LNCAP (cell line): ENCODE data around the gene NTRK1.

Source experiments
- TF ChIP-seq, protein P1 (sequence below): fragments of 450-650 bp; IDR thresholded peaks from 2 replicates; pipeline ENCODE4 v1.5.1; 2017; ENCODE audit warnings: mild to moderate bottlenecking

The NTRK1 gene

DNA sequence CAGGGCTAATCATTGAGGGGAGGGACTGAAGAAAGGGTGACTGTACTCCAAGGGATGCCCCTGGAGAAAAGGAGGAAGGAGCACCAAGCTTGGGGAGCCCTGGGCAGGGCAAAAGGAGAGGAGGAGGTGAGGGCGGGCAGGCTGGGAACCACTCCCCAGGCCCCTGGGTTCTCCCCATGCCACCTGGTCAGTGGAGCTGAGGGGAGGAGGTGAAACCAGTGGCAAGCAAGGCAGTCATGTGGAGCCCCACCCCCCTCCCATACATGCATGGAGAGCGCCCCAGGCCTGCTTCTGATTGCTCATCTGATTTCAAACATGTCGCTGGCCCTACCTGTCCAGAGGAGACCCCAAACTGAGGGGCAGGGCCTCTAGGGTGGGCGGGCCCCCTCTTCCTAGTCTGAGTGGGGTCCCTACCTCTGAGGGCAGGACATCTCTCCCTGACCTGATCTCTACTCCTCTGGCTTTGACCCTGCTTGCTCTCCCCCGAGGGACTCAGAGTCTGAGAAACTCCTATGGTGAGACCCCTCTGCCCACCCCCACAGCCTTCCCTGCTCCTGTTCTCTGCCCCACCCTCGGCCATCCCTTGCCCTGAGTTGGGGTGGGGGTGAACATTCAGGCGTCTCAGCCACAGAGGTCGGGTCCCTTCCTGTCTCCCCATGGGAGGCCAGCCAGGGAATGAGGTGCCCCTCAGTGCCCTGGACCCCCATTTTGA, 20.3 kb upstream of the NTRK1 start:
- TF ChIP-seq, protein P1, sequence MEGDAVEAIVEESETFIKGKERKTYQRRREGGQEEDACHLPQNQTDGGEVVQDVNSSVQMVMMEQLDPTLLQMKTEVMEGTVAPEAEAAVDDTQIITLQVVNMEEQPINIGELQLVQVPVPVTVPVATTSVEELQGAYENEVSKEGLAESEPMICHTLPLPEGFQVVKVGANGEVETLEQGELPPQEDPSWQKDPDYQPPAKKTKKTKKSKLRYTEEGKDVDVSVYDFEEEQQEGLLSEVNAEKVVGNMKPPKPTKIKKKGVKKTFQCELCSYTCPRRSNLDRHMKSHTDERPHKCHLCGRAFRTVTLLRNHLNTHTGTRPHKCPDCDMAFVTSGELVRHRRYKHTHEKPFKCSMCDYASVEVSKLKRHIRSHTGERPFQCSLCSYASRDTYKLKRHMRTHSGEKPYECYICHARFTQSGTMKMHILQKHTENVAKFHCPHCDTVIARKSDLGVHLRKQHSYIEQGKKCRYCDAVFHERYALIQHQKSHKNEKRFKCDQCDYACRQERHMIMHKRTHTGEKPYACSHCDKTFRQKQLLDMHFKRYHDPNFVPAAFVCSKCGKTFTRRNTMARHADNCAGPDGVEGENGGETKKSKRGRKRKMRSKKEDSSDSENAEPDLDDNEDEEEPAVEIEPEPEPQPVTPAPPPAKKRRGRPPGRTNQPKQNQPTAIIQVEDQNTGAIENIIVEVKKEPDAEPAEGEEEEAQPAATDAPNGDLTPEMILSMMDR = no peak

DNA sequence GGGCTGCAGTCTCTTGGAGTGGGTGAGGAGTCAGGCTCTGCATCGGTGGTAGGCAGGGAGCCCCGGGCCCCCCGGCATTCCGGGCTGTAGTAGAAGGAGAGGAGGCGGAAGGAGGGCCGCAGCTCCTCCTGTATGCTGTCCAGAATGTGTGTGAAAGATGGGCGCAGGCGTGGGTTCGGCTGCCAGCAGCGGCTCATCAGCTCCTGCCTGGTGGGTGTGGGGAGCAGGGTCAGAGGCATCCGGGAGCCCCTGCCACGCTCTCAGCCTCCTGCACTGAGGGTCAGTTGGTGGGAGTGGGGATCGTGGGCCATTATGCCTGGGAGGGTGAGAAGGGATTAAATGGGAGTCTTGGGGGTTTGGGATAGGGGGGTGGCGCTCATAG, 19.8 kb upstream of the NTRK1 start:
- TF ChIP-seq, protein P1 = no peak

DNA sequence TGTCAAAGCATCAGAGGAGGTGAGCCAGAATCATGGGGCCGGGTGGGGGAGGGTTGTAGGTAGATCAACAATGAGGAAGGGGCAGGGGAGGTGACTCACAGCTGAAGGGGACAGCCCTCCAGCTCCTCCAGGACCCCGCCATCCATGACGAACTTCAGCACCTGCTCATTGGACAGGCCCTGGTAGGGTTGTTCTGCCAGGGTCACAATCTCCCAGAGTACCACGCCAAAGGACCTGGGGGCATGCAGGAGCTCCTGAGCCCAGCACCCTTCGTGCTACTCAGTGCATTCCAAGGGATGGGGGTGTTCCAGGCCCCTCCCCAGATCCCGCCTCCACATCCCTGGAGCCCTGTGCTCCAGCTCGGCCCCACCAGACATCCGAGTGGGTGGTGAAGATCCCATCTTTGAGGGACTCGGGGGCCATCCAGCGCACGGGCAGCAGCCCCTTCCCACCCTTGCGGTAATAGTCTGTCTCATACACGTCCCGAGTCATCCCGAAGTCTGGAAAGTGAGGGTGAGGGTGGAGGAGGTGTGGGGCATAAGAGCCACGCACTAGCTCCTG, 19.3 kb upstream of the NTRK1 start:
- TF ChIP-seq, protein P1 = no peak

DNA sequence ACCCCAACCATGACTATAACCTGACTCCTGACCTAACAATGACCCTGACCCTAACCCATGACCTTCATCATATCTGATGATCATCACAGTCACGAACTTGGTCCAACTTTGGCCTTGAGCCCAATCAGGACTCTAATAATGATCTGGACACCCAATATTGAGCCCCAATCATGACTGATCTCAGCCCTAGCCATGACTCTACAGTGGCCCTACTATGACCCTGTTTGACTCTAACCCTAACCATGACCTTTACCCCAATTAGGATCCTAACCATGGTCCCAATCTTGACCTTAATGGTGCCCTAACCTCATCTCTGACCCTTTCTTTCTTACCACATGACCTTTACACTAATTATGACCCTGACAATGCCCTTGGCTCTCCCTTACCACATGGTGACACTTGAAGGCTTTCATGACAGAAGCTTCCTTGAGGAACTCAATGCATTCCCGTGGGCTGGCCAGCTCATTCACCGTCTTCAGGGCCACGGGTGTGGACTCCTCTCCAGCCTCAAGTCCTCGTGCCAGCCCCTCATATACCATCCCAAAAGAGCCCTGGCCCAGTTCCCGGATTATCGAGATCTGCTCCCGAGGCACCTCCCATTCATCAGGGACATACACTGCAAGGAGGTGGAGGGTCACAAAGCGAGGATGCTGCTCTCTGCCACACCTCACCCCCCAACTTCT, 17.9 kb upstream of the NTRK1 start:
- TF ChIP-seq, protein P1 = no peak

DNA sequence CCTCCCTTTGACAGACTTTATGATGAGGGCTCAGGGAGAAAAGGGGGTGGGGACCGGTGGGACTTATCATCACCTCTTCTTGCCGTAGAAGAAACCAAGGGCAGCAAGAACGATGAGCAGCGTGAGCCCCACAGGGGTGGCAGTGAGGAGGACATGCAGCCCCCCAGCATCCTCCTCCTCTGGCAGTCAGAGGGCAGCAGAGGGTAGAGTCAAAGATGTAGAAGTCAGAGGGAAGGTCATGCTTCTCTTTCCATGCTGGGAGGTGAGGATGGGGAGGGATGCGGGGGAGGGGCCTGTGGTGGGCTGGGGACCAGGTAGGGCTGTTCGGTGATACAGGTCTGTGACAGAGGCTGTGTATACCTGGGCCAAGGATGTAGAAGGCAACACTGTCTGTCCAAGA, 16.6 kb upstream of the NTRK1 start:
- TF ChIP-seq, protein P1 = no peak

DNA sequence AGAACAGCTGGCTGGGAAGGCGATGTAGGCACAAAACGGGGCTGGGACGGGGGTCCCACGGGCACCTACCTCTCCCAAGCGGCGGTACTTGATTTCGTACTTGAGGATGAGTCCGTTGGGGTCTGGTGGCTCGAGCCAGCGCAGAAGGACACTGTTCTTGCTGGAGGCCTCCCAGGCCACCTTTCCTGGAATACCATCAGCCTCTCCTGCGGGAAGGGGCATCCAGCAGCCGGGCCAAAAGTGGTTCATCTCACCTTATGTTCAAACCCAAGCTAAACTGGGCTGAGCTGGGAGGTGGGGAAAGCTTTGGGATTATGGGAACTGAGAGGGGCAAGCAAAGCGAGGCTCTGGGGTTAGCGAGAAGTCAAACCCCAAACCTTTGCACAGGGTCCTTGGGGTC, 16.0 kb upstream of the NTRK1 start:
- TF ChIP-seq, protein P1 = no peak

DNA sequence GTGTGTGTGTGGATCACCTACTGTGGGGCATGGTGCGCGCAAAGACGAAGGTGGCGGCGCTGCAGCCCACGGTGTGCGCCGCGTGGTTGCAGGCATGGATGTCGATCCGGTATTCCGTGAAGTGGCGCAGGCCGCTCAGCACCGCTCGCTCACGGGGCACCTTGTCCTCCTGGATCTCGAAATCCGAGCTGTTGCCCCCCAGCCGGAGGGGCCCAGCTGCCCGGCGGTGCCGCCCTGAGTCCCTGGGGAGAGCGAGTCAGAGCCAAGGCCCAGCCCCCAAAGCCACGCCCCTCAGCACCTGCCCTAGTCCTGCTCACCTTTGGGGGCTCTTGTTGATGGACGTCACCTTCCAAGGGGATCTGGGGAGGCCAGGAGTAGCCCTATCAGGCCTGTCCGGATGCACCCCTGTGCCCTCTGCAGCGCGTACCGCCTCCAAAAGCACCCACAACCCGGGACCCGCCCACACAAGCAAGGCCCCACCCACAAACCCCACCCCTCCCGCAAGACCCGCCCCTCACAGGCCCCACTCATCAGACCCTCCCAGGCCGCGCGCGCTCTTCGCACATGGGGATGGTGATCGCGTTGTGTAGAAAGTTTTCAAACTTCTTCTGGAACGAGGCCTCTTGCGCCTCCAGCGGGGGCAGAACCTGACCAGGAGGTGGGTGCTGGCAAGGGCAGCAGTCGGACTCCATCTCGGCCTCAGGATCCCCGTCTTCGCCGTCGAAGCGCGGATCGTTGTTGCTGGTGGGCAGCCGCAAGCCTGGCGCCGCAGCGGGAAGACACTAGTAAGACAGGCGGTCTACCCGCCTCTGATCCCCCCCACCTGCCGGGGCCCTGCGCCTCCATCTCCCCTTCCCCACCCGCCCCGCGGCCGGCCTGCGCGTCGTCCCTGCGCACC, 15.4 kb upstream of the NTRK1 start:
- TF ChIP-seq, protein P1 = no peak
